Liver (tissue), 3 donors: ENCODE measurements around the gene ALK.

Experiments
- CTCF ChIP-seq: fragments of 150-350 bp; IDR thresholded peaks from 2 replicates; pipeline ENCODE4 v1.5.1; 2017; ENCODE audit warnings: improper control_type of control experiment, low read depth, low read length; ENCODE audit not compliant: missing input control
- EGR1 ChIP-seq, 2 donors: IDR thresholded peaks; 2 replicates each; pipeline ENCODE4 v1.6.1; 2016 to 2018; ENCODE audit warnings: antibody characterized with exemption in 2 of 2, low read depth in 2 of 2
- FOXA1 ChIP-seq: IDR thresholded peaks from 2 replicates; pipeline ENCODE4 v1.6.1; 2016; ENCODE audit warnings: antibody characterized with exemption
- GABPA ChIP-seq, 2 donors: IDR thresholded peaks in 1 of 2; conservative IDR thresholded peaks in 1 of 2; 2 replicates each; pipeline ENCODE4 v1.6.1; 2016; ENCODE audit warnings: antibody characterized with exemption in 2 of 2, mild to moderate bottlenecking in 1 of 2, moderate library complexity in 1 of 2
- HNF4A ChIP-seq, 2 donors: conservative IDR thresholded peaks; 2 replicates each; pipeline ENCODE4 v1.6.1; 2016; ENCODE audit warnings: antibody characterized with exemption in 2 of 2, mild to moderate bottlenecking in 2 of 2
- MAX ChIP-seq: IDR thresholded peaks from 2 replicates; pipeline ENCODE4 v1.6.1; 2016; ENCODE audit warnings: antibody characterized with exemption
- RAD21 ChIP-seq, 2 donors: IDR thresholded peaks; 2 replicates each; pipeline ENCODE4 v1.6.1; 2016; ENCODE audit warnings: antibody characterized with exemption in 2 of 2, mild to moderate bottlenecking in 2 of 2
- REST ChIP-seq: IDR thresholded peaks from 2 replicates; pipeline ENCODE4 v1.6.1; 2016; ENCODE audit warnings: antibody characterized with exemption, mild to moderate bottlenecking
- SP1 ChIP-seq: IDR thresholded peaks from 2 replicates; pipeline ENCODE4 v1.6.1; 2018; ENCODE audit warnings: antibody characterized with exemption, mild to moderate bottlenecking
- YY1 ChIP-seq: IDR thresholded peaks from 2 replicates; pipeline ENCODE4 v1.6.1; 2016; ENCODE audit warnings: antibody characterized with exemption, mild to moderate bottlenecking
- ZBTB33 ChIP-seq: IDR thresholded peaks from 2 replicates; pipeline ENCODE4 v1.6.1; 2016; ENCODE audit warnings: antibody characterized with exemption
- donor health status: healthy.
- donor health status: healthy.

- no peak for TF ChIP-seq CTCF
- TF ChIP-seq MAX = no peak
- TF ChIP-seq GABPA (IDR thresholded peaks at IDR 0.05 in 1 of 2, conservative IDR thresholded peaks at IDR 0.05 in 1 of 2) = no peak
- no peak for TF ChIP-seq REST
- TF ChIP-seq HNF4A (conservative IDR thresholded peaks at IDR 0.05) = no peak
- TF ChIP-seq YY1 = no peak
- no peak for TF ChIP-seq RAD21 (IDR thresholded peaks at IDR 0.05)
- no peak for TF ChIP-seq EGR1 (IDR thresholded peaks at IDR 0.05; ENCODE audit: low read depth in 2 of 2)
- TF ChIP-seq FOXA1 = no peak
- no peak for TF ChIP-seq SP1
- TF ChIP-seq ZBTB33 = no peak
Measured at GRCh38 chr2:29376541-29376940, 544.8 kb downstream of the ALK start.
